Effector memory CD4-positive, alpha-beta T cell (primary cell): ENCODE results near the gene MICAL3.

Experiments
- DNase-seq, 3 donors: peaks; one replicate each; pipeline ENCODE4 v3.0.0-alpha.2; 2020
- H3K27ac ChIP-seq: 2 replicates; pipeline ENCODE4 v1.7.0; 2013; ENCODE audit warnings: mild to moderate bottlenecking, low read length, moderate library complexity; ENCODE audit not compliant: insufficient read depth, poor library complexity, severe bottlenecking
- H3K27me3 ChIP-seq: replicated peaks from 2 replicates; pipeline ENCODE4 v1.7.0; 2013; ENCODE audit warnings: mild to moderate bottlenecking, low read length; ENCODE audit not compliant: insufficient read depth, control insufficient read depth, poor library complexity, severe bottlenecking
- H3K36me3 ChIP-seq: 2 replicates; pipeline ENCODE4 v1.7.0; 2013; ENCODE audit warnings: mild to moderate bottlenecking, low read length, moderate library complexity; ENCODE audit not compliant: control insufficient read depth, insufficient read depth
- H3K4me1 ChIP-seq: 2 replicates; pipeline ENCODE4 v1.7.0; 2013; ENCODE audit warnings: low read length, mild to moderate bottlenecking; ENCODE audit not compliant: control insufficient read depth, insufficient read depth, poor library complexity, severe bottlenecking
- H3K4me3 ChIP-seq: 2 replicates; pipeline ENCODE4 v1.7.0; 2013; ENCODE audit warnings: low read length, low read depth, mild to moderate bottlenecking; ENCODE audit not compliant: insufficient read depth, poor library complexity, severe bottlenecking
- H3K9me3 ChIP-seq: 2 replicates; pipeline ENCODE4 v1.7.0; 2013; ENCODE audit warnings: mild to moderate bottlenecking, low read length, moderate library complexity; ENCODE audit not compliant: control insufficient read depth

The MICAL3 gene

GRCh38 chr22:17830043-17830961, 194.1 kb downstream of the MICAL3 start:
- Histone ChIP-seq H3K4me3 (no peak overlapping the region), H3K4me1 (no peaks in the 10 kb centered on the region), H3K27ac (no peak overlapping the region), H3K9me3 (no peaks in the 10 kb centered on the region), H3K36me3 (peaks cover 4% of the 10 kb centered on the region), H3K27me3 (no peaks in the 10 kb centered on the region)
- DNase-seq: peak; percentile 59 to 72 (median 63)

- Histone ChIP-seq H3K36me3 (peaks cover 4% of the 10 kb centered on the region), H3K9me3 (no peaks in the 10 kb centered on the region), H3K4me3 (no peak overlapping the region), H3K4me1 (no peaks in the 10 kb centered on the region), H3K27me3 (no peaks in the 10 kb centered on the region), H3K27ac (no peak overlapping the region)
- DNase-seq: no peak
Measured at GRCh38 chr22:17829695-17830042, 194.7 kb downstream of the MICAL3 start.

GRCh38 chr22:17828502-17829080, 195.8 kb downstream of the MICAL3 start:
- Histone ChIP-seq H3K36me3 (peaks cover 4% of the 10 kb centered on the region), H3K27me3 (no peaks in the 10 kb centered on the region)

GRCh38 chr22:17827466-17827865, 196.9 kb downstream of the MICAL3 start:
- DNase-seq: no peak
- H3K27me3 ChIP-seq: no peaks in the 10 kb centered on the region
- H3K36me3 ChIP-seq: peaks cover 4% of the 10 kb centered on the region
- H3K9me3 ChIP-seq: no peaks in the 10 kb centered on the region
- no peak overlapping the region for H3K27ac ChIP-seq
- no peak overlapping the region for H3K4me3 ChIP-seq
- H3K4me1 ChIP-seq: no peaks in the 10 kb centered on the region

More at GRCh38 chr22:17828502-17829080, 195.8 kb downstream of the MICAL3 start:
- no peak overlapping the region for H3K27ac ChIP-seq
- no peak overlapping the region for H3K4me3 ChIP-seq
- no peaks in the 10 kb centered on the region for H3K9me3 ChIP-seq
- no peak for DNase-seq
- H3K4me1 ChIP-seq: no peaks in the 10 kb centered on the region

- no peak for DNase-seq
- H3K36me3 ChIP-seq: peaks cover 4% of the 10 kb centered on the region
- no peak overlapping the region for H3K27ac ChIP-seq
- H3K9me3 ChIP-seq: no peaks in the 10 kb centered on the region
- no peaks in the 10 kb centered on the region for H3K27me3 ChIP-seq
- no peaks in the 10 kb centered on the region for H3K4me1 ChIP-seq
- no peak overlapping the region for H3K4me3 ChIP-seq
Measured at GRCh38 chr22:17825876-17826550, 198.3 kb downstream of the MICAL3 start.

GRCh38 chr22:17824457-17824856, 199.9 kb downstream of the MICAL3 start:
- no peak for DNase-seq
- no peaks in the 10 kb centered on the region for H3K9me3 ChIP-seq
- H3K36me3 ChIP-seq: peaks cover 4% of the 10 kb centered on the region
- no peaks in the 10 kb centered on the region for H3K4me1 ChIP-seq
- no peak overlapping the region for H3K27ac ChIP-seq
- H3K27me3 ChIP-seq: no peaks in the 10 kb centered on the region
- H3K4me3 ChIP-seq: no peak overlapping the region

GRCh38 chr22:17823964-17824363, 200.4 kb downstream of the MICAL3 start:
- DNase-seq: no peak
- H3K36me3 ChIP-seq: peaks cover 9% of the 10 kb centered on the region
- H3K9me3 ChIP-seq: no peaks in the 10 kb centered on the region
- H3K4me1 ChIP-seq: no peaks in the 10 kb centered on the region
- H3K27ac ChIP-seq: no peak overlapping the region
- no peaks in the 10 kb centered on the region for H3K27me3 ChIP-seq
- no peak overlapping the region for H3K4me3 ChIP-seq

- Histone ChIP-seq H3K27me3 (no peaks in the 10 kb centered on the region), H3K4me1 (no peaks in the 10 kb centered on the region), H3K27ac (no peak overlapping the region), H3K4me3 (no peak overlapping the region), H3K36me3 (peaks cover 9% of the 10 kb centered on the region), H3K9me3 (no peaks in the 10 kb centered on the region)
- no peak for DNase-seq
Measured at GRCh38 chr22:17823226-17823625, 201.1 kb downstream of the MICAL3 start.

- no peaks in the 10 kb centered on the region for H3K4me1 ChIP-seq
- DNase-seq: no peak
- H3K27me3 ChIP-seq: no peaks in the 10 kb centered on the region
- no peak overlapping the region for H3K4me3 ChIP-seq
- H3K27ac ChIP-seq: no peak overlapping the region
- H3K9me3 ChIP-seq: no peaks in the 10 kb centered on the region
- peaks cover 9% of the 10 kb centered on the region for H3K36me3 ChIP-seq
Measured at GRCh38 chr22:17822087-17822486, 202.3 kb downstream of the MICAL3 start.
